ENCODE measurements around the gene SLC24A3.

SLC24A3 gene

DNA sequence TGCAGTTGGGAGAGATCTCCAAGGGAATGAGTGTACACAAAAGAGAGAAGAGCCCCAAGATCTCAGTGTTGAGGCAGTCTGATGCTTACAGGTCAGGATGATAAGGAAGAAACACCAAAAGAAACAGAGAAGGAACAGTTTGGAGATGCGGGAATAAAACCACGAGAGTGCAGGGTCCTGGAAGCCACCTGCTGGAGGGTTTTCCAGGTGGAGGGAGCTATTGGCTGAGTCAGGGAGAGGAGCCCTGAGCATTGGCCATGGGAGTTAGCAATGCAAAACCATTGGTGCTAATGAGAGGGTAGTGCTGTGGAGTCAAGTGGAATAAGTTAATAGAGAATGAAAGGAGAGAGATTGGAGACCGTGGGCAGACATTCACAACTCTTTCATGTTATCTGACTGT is 506.4 kb downstream of the SLC24A3 start:
- no peak for ATAC-seq
- TF ChIP-seq ESRRG (CRISPR knock-in tag; IDR thresholded peaks at IDR 0.05) (no peak), TOX (CRISPR knock-in tag; IDR thresholded peaks at IDR 0.05; ENCODE audit: borderline replicate concordance) (no peak), PPARA (CRISPR knock-in tag; IDR thresholded peaks at IDR 0.05; ENCODE audit: borderline replicate concordance) (no peak), ISL1 (CRISPR knock-in tag; IDR thresholded peaks at IDR 0.05) (no peak), ZFP3 (CRISPR knock-in tag; IDR thresholded peaks at IDR 0.05) (no peak), BACH2 (CRISPR knock-in tag; IDR thresholded peaks at IDR 0.05; ENCODE audit: borderline replicate concordance) (no peak), ZNF70 (CRISPR knock-in tag; IDR thresholded peaks at IDR 0.05) (no peak), ZC3H10 (CRISPR knock-in tag; IDR thresholded peaks at IDR 0.05) (no peak), ZNF8 (CRISPR knock-in tag; IDR thresholded peaks at IDR 0.05) (no peak), GLIS3 (CRISPR knock-in tag; IDR thresholded peaks at IDR 0.05) (no peak), TCF4 (CRISPR knock-in tag; IDR thresholded peaks at IDR 0.05; ENCODE audit: borderline replicate concordance) (no peak), SNAI2 (CRISPR knock-in tag; IDR thresholded peaks at IDR 0.05) (no peak), CSDC2 (CRISPR knock-in tag; IDR thresholded peaks at IDR 0.05) (no peak), ARNTL (CRISPR knock-in tag; IDR thresholded peaks at IDR 0.05; ENCODE audit: borderline replicate concordance, low read depth) (no peak), ZNF565 (CRISPR knock-in tag; conservative IDR thresholded peaks at IDR 0.05; ENCODE audit: low read depth) (no peak), RARB (CRISPR knock-in tag; IDR thresholded peaks at IDR 0.05) (no peak)
- TF ChIP-seq, protein P1, sequence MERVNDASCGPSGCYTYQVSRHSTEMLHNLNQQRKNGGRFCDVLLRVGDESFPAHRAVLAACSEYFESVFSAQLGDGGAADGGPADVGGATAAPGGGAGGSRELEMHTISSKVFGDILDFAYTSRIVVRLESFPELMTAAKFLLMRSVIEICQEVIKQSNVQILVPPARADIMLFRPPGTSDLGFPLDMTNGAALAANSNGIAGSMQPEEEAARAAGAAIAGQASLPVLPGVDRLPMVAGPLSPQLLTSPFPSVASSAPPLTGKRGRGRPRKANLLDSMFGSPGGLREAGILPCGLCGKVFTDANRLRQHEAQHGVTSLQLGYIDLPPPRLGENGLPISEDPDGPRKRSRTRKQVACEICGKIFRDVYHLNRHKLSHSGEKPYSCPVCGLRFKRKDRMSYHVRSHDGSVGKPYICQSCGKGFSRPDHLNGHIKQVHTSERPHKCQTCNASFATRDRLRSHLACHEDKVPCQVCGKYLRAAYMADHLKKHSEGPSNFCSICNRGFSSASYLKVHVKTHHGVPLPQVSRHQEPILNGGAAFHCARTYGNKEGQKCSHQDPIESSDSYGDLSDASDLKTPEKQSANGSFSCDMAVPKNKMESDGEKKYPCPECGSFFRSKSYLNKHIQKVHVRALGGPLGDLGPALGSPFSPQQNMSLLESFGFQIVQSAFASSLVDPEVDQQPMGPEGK (CRISPR knock-in tag; IDR thresholded peaks at IDR 0.05; ENCODE audit: borderline replicate concordance), result no peak
- TF ChIP-seq, protein P2, sequence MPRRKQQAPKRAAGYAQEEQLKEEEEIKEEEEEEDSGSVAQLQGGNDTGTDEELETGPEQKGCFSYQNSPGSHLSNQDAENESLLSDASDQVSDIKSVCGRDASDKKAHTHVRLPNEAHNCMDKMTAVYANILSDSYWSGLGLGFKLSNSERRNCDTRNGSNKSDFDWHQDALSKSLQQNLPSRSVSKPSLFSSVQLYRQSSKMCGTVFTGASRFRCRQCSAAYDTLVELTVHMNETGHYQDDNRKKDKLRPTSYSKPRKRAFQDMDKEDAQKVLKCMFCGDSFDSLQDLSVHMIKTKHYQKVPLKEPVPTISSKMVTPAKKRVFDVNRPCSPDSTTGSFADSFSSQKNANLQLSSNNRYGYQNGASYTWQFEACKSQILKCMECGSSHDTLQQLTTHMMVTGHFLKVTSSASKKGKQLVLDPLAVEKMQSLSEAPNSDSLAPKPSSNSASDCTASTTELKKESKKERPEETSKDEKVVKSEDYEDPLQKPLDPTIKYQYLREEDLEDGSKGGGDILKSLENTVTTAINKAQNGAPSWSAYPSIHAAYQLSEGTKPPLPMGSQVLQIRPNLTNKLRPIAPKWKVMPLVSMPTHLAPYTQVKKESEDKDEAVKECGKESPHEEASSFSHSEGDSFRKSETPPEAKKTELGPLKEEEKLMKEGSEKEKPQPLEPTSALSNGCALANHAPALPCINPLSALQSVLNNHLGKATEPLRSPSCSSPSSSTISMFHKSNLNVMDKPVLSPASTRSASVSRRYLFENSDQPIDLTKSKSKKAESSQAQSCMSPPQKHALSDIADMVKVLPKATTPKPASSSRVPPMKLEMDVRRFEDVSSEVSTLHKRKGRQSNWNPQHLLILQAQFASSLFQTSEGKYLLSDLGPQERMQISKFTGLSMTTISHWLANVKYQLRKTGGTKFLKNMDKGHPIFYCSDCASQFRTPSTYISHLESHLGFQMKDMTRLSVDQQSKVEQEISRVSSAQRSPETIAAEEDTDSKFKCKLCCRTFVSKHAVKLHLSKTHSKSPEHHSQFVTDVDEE (CRISPR knock-in tag; IDR thresholded peaks at IDR 0.05), result no peak

DNA sequence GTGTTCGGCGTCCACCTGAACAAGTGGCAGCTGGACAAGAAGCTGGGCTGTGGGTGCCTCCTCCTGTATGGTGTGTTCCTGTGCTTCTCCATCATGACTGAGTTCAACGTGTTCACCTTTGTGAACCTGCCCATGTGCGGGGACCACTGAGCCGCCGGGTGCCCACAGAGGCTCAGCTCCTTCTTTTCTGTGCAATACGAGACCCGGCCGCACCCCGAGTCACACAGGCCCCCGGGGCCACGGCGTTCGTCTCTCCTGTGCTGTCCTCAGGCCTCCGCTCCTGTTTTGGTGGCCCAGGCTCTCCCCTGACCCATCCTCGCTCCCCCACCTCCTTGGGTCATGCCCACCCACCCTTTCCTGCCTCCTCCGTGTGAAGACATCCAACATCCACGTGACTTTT is 508.5 kb downstream of the SLC24A3 start:
- no peak for TF ChIP-seq GLIS3 (CRISPR knock-in tag; IDR thresholded peaks at IDR 0.05)
- TF ChIP-seq, protein P2 (CRISPR knock-in tag; IDR thresholded peaks at IDR 0.05), result no peak
- no peak for TF ChIP-seq CSDC2 (CRISPR knock-in tag; IDR thresholded peaks at IDR 0.05)
- TF ChIP-seq ZNF70 (CRISPR knock-in tag; IDR thresholded peaks at IDR 0.05), result no peak
- TF ChIP-seq ZC3H10 (CRISPR knock-in tag; IDR thresholded peaks at IDR 0.05), result no peak
- no peak for TF ChIP-seq ESRRG (CRISPR knock-in tag; IDR thresholded peaks at IDR 0.05)
- TF ChIP-seq, protein P3, sequence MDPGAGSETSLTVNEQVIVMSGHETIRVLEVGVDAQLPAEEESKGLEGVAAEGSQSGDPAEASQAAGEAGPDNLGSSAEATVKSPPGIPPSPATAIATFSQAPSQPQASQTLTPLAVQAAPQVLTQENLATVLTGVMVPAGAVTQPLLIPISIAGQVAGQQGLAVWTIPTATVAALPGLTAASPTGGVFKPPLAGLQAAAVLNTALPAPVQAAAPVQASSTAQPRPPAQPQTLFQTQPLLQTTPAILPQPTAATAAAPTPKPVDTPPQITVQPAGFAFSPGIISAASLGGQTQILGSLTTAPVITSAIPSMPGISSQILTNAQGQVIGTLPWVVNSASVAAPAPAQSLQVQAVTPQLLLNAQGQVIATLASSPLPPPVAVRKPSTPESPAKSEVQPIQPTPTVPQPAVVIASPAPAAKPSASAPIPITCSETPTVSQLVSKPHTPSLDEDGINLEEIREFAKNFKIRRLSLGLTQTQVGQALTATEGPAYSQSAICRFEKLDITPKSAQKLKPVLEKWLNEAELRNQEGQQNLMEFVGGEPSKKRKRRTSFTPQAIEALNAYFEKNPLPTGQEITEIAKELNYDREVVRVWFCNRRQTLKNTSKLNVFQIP (CRISPR knock-in tag; IDR thresholded peaks at IDR 0.05; ENCODE audit: borderline replicate concordance, low read depth), result no peak
- TF ChIP-seq ZFP3 (CRISPR knock-in tag; IDR thresholded peaks at IDR 0.05), result no peak
- TF ChIP-seq PPARA (CRISPR knock-in tag; IDR thresholded peaks at IDR 0.05; ENCODE audit: borderline replicate concordance), result no peak
- no peak for ATAC-seq

DNA sequence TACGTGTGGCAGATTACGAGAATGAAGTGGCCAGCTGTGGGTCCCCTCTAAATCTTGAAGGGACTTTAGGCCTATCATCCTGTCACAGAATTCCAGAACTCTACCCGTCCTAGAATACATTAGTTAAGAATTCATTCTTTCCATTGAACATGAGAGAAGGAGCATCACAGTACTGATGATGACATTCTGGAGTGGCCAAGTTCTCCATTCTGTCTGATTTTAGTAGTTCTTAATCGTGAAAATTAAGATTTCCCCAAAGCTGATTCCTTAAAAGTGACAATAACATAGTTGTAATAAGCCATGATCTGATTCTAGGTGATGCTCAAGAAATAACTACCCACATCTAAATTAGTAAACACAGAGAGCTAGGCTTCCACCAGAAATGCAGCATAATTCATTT is 510.6 kb downstream of the SLC24A3 start:
- no peak for ATAC-seq
- TF ChIP-seq ZFP3 (CRISPR knock-in tag; IDR thresholded peaks at IDR 0.05) (no peak), GLIS3 (CRISPR knock-in tag; IDR thresholded peaks at IDR 0.05) (no peak), BACH2 (CRISPR knock-in tag; IDR thresholded peaks at IDR 0.05; ENCODE audit: borderline replicate concordance) (no peak), ZNF8 (CRISPR knock-in tag; IDR thresholded peaks at IDR 0.05) (no peak), CSDC2 (CRISPR knock-in tag; IDR thresholded peaks at IDR 0.05) (no peak)
- TF ChIP-seq, protein P4, sequence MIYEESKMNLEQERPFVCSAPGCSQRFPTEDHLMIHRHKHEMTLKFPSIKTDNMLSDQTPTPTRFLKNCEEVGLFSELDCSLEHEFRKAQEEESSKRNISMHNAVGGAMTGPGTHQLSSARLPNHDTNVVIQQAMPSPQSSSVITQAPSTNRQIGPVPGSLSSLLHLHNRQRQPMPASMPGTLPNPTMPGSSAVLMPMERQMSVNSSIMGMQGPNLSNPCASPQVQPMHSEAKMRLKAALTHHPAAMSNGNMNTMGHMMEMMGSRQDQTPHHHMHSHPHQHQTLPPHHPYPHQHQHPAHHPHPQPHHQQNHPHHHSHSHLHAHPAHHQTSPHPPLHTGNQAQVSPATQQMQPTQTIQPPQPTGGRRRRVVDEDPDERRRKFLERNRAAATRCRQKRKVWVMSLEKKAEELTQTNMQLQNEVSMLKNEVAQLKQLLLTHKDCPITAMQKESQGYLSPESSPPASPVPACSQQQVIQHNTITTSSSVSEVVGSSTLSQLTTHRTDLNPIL (CRISPR knock-in tag; IDR thresholded peaks at IDR 0.05; ENCODE audit: low read depth), result no peak
- TF ChIP-seq, protein P5, sequence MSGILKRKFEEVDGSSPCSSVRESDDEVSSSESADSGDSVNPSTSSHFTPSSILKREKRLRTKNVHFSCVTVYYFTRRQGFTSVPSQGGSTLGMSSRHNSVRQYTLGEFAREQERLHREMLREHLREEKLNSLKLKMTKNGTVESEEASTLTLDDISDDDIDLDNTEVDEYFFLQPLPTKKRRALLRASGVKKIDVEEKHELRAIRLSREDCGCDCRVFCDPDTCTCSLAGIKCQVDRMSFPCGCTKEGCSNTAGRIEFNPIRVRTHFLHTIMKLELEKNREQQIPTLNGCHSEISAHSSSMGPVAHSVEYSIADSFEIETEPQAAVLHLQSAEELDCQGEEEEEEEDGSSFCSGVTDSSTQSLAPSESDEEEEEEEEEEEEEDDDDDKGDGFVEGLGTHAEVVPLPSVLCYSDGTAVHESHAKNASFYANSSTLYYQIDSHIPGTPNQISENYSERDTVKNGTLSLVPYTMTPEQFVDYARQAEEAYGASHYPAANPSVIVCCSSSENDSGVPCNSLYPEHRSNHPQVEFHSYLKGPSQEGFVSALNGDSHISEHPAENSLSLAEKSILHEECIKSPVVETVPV (CRISPR knock-in tag; IDR thresholded peaks at IDR 0.05), result no peak
